ENCODE data around the gene EGFR.

EGFR gene

GRCh38 chr7:55255496-55256445, 237.0 kb downstream of the EGFR start:
- peak; percentile 53 for DNase-seq

GRCh38 chr7:55258631-55259030, 239.8 kb downstream of the EGFR start:
- DNase-seq: no peak

DNA sequence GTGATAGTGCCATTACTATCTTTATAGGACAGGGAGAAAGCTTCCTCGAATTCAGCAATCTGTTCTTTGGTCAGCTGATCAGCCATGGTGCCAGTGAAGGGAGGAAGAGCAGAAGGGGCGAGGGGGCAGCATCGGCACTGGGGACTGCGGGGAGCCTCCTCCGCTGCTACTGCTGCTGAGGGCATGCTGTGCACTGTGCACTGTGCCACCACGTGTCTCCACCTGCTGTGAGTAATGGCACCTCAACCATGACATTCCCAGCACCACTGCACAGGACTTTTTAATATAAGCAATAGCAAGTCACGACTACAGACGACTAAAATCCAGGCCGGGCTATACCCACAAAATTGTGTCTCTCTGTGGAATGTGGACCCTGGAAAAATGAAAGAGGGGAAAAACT, 241.4 kb downstream of the EGFR start:
- DNase-seq: no peak

GRCh38 chr7:55260676-55261385, 242.0 kb downstream of the EGFR start:
- DNase-seq: no peak

Measured in CD4-positive, alpha-beta T cell treated with Interleukin-17A for 1 hour (primary cell).